HG03135 (cell line): ENCODE measurements around the gene WNT11.

ENCODE experiments used
- ATAC-seq: cut with Tn5 transposase; IDR thresholded peaks from one replicate; pipeline ENCODE4 v1.9.1; 2021; ENCODE audit warnings: mild to moderate bottlenecking, moderate library complexity; ENCODE audit not compliant: unreplicated experiment

WNT11 gene

GRCh38 chr11:76219243-76219642, 12.9 kb upstream of the WNT11 start:
- no peak for ATAC-seq

DNA sequence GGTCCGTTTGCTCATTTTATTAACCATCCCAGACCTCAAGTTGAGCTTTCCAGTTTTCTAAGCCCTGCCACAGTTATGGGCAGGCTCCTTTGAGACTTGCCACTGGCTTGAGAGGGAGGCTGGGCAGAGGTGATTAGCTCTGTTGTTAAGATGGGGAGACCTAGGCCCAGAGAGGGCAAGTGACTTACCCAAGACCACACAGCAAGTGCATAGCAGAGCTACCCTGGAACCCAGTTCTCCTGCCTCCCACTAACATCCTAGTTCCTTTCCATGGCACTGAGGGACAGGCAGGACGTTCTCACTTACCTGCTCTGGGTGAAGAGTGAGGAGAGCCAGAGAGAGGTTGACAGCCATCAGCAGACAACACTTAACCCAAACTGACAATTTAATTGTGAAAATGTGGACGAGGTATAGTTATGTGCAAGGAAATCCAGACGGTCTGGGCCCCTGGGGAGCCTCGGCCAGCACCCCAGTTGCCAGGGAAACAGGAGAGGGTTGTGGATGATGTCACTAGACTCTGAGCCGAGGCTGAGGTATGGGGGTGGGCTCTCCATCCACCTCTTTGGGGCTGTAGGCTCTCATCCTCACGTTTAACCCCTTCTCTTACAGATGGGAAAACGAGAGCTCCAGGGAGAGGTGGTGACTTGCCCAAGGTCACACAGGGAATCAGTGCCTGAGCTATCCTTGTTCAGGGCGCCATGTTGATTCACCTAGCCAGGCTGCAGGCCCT, 12.3 kb upstream of the WNT11 start:
- no peak for ATAC-seq

- no peak for ATAC-seq
These were observed 11.4 kb upstream of the WNT11 start for GRCh38 chr11:76217653-76218160.

DNA sequence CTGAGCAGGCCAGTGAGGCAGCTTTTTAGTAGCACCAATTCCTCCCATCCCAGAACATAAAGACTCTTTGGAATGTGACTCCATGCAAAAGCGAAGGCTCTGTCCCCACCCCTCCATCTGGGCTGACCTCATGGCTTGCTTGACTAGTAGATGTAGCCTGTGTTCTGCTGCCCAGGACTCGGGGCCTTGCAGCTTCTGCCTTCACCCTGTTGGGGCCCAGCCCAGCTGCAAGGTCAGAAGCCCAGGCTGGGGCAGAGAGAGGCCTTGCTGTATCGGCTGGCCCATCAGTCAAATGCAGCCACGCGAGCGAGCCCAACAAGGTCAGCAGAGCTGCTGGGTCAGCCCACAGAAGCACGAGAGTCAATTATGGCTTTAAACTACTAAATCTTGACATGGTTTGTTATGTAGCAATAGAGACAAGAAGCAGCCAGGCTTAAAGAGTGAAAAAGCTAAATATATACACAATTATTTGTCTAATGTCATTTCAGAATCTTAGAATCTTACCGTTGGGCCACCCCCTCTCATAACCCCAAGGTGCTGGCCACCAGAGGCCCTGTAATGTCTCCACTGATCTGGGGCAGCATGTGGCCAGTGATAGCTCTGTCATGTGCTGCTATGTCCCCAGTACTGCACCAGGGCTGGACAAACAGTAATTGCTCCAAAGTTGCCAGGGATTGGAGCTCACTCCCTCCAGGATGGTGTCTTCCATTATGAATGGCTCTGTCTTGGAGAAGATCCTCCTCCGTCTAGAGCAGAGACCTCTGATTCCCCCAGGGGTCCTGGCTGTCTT, 10.4 kb upstream of the WNT11 start:
- no peak for ATAC-seq

DNA sequence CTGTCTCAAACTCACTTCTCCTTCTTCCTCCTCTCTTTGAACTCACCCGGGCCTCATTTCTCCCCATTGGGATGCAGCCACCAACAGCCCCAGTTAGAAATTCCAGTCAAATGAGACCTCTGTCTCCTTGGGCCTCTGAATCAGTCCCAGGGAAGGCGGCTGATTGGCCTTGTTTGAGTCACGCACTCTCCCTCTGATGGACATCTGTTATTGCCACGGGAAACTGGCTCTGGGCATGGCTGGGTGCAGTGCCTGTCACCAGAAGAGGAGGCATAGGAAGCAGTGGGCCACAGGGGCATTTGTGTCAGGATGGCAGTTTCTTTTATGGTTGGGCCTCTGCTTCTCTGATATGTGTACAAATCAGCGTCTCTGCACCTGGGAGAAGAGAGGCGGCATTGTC, 9.6 kb upstream of the WNT11 start:
- no peak for ATAC-seq

DNA sequence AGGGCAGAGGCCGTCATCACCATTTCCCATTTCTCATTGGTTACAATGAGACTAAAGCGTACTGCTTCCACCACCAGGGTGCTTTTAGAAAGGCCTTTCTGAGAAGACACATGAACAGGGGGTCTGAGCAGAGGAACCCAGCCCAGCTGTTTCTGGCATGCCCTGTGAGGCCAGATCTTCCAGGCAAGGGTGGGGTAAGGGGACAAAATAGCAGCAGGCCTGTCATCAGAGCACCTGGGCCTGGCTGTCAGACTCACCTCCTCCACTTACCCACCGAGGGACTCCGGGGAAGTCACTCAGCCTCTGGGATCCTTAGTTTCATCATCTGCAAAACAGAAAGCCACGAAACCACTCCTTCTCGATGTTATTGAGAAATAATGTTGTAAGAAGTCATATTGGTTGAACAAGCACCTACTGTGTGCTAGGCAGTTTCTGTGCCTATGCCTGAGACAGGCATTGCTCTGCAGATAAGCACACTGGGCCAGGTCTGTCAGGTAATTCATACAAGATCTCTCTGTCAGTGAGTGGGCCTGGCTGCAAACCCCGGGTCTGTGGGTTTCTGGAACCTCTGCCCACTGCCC, 8.8 kb upstream of the WNT11 start:
- ATAC-seq: no peak

- ATAC-seq: no peak
These were observed 7.9 kb upstream of the WNT11 start for GRCh38 chr11:76214186-76214585.

DNA sequence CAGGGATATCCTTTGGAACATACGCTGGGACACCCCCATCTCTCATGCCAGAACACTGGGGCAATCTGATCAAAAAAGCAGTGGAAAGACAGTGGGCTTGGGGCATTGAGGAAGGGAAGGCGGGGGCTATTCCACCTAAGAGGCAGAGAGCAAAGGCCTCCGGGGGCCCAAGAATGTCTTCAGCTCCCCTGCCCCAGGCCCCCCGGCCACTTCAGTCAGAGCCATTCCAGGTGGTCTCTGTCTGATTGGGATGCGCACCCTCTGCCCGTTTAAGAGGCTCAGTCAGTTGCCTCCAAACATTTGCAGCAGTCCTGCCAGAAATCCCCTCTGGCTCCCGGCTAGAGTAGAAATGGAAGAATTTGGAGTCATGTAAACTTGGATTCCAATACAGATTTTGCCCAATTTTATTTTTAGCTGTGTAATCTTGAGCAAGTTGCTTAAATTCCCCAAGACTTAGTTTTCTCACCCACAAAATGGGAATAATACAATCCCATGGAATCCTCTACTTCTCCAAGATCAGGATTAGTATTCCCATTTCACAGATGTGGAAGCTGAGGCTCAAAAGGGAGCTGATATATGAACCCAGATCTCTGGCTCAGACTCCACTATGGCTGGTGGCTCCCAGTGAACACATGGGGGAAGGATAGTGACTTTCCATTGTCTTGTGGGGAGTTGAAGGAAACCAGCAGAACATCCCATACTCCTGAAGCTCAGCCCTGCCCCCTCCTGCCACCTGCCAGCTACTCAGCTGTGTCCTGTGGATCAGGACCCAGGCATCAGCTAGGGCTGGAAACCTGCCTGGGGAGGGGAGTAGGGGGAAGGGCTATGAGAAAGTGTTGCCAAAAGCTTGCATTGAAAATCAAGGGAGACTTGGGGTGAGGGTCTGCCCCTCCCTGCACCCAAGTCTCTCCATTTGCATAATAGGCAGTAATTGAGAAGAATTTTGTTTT, 6.1 kb upstream of the WNT11 start:
- no peak for ATAC-seq

GRCh38 chr11:76210931-76211851, 4.9 kb upstream of the WNT11 start:
- no peak for ATAC-seq

DNA sequence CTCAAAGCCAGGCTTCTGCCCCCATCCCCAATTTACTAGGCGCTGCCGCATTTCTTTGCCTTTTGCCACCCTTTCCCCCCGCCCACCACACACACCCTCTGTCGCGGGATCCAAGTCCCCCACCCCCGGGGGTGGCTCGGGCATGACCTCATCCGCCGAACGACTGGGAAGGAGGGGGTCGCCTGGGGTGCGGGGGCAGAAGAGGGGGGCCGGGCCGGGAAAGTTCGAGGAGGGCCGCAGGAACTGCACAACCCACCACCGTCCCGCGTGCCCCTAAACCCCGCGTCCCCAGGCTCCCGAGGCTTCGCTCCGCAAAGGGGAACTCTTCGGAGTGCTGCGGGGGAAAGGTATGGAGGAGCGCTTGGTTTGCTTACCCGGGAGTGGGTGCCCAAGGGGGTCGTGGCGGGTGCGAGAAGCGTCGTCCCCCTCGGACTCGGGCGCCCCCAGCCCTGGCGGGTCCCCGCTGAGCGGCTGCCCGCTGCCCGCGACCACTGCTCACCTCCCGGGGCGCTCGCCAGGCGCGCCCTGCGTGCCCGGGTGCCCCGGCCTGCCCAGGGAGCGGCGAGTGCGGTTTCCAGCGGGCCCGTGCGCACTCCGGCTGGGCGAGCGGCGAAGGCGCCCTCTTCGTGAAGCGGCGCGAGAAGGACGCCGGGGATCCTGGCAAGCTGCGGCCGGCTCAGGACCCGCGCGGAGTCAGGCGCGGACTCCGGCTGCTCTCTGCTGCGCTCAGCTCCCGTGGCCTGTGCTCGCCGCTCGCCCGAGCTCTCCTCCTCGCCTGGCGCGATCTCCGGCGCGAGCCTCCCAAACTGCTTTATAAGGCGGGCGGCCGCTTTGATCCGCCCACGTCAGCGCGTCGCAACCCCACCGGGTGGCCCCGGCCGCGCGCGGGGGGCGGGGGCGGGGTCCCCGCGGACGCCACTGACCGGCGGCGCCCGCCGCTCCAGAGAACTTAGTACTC, 4.0 kb upstream of the WNT11 start:
- no peak for ATAC-seq

DNA sequence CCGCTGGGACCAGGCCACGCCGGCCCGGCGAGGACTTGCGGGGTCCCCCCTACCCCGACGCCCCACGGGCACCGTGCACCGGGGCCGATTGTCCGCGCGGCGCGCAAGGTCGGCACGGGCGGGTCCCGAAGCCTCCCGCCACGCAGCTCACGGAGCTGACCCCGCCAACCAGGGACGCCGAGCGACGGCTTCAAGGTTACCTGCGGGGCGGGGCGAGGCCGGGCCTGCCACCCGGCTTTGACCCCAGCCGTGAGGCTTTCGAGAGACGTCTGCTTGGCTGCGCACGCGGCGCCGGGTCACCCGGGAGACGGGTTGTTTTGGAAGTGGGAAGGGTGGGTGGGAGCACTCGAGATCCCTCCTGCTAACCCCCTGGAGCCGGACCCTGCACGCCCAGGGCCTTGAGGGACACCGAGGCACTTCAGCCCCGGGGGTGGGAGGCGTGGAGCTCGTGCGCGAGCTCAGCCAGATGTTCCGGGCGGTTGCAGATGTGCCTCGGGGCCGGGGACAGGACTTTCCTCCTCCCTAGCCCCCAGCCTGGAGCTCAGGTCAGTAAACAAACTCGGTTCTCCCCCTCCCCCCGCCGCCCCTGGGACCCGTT, 3.2 kb upstream of the WNT11 start:
- no peak for ATAC-seq

DNA sequence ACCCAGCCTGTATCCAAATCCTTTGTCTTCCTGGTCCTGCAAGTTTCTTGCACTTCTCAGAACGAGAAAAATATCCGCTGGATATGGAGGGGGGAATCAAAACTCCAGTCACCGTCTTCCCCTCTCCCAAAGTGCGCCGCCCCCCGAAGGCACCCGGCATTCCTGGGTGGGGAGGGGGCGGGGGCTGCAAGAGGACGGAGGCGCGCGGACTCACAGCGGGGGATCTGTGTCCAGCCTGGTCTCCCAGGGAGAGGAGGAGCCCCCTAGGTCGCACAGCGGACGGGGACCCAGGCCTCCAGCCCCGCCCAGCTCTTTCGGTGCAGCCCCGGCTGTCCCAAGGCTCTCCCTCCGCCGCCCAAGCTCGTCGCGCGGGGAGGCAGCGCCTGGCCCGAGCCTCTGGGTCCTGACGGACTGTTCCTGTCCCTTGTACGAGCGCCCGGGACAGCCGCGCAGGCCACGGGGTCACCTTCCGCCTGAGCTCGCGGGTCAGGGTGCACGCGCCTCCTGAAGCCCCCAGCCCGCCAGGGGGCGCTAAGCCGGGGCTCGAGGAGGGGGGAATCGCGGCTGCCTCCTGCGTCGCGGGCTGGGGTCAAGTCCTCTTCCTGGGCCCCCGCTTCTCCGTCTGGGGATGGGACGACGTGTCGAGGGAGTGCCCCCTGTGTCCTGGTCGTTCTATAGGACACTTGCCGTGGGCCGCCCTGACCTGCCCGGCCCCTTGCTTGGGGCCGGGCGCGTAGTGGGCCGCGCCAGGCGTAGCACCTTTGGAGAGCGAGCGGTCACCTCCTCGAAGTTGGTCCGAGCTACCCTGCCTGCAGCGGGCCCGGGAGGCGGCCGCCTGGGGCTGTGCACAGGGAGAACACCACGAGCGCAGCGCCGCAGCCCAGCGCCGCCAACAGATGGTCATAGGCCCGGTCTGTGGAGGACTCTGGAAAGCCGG, 2.4 kb upstream of the WNT11 start:
- no peak for ATAC-seq

GRCh38 chr11:76207642-76208401, 1.5 kb upstream of the WNT11 start:
- no peak for ATAC-seq

DNA sequence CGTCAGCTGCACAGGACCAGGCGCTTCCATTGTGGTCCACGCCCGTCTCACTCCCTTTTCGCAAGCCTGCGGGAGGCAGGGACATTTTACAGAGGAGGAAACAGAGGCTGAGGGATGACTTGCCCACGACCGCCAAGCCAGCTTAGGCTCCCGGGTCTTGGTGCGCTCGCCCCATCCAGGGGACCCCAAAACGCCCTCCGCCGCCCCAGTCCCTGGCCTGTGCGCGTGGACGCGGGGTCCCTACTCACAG, 300 bp downstream of the WNT11 start:
- no peak for ATAC-seq

DNA sequence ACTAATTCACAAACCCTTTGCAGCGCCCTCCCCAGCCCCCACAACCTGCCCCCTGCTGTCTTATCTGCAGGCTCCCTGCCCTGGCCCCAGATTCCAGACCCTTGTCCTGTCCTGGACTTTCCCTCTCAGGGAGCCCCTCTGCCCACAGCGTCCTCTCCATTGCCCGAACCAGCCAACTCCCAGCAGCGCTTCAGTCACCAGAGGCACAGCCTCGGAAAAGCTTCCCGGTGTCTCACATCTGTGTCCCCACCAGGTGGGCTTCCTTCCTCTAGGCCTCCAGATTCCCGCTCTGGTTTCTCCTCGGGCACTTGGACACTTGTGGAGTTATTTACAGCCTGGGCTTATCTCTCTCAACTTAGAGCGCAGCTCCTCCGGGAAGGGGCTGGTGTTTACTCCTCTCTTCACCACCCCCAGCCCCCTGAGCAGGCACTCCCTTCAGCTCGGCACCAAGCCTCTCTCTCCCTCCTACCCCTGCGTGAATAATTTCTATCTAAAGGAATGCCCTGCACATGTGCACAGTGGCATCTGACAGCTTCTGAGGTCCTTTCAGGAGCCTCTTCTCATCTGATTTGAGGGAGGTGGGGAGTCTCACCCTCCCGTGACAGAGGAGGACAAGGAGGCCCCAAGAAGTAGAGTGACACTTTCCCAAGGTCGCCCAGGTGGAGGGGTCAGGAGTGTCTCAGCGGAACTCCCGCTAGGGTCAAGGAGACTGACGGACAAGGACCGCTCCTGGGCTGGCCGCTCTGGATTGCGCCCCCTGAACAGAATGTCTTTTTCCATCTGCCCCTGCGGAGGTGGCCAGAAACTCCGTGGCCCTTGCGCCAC, 838 bp downstream of the WNT11 start:
- ATAC-seq: no peak

GRCh38 chr11:76203937-76204336, 2.4 kb downstream of the WNT11 start:
- ATAC-seq: no peak
